ENCODE data around the gene GALNT5.

DNA sequence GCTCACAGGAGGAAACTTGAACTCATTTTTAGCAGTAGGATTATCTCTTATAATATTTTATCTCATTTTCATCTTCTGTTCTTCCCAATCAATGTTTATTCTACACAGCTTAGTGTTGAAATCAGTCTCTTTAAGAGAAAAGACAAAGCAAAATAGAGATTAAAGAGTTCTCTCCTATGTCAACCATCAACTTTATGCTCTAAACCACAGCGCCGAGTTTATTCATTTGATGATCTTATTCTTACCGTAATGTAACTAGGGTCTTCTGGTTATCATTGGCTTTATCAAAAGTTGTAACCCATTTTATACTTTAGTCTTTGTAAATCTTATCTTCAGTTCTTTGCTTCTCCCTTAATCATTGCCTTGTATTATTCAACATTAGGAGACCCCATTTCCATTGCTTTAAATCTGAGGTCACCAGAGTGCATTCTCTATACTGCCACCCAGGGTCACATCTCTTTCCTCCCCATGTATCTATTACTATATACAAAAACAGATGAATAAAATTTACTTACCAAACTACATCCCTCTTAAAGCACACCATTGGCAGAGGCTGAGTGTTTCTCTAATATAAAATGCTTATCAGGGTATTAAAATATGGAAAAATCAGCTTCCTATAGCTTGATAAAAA, 90.9 kb downstream of the GALNT5 start:
- TF ChIP-seq, protein P1, sequence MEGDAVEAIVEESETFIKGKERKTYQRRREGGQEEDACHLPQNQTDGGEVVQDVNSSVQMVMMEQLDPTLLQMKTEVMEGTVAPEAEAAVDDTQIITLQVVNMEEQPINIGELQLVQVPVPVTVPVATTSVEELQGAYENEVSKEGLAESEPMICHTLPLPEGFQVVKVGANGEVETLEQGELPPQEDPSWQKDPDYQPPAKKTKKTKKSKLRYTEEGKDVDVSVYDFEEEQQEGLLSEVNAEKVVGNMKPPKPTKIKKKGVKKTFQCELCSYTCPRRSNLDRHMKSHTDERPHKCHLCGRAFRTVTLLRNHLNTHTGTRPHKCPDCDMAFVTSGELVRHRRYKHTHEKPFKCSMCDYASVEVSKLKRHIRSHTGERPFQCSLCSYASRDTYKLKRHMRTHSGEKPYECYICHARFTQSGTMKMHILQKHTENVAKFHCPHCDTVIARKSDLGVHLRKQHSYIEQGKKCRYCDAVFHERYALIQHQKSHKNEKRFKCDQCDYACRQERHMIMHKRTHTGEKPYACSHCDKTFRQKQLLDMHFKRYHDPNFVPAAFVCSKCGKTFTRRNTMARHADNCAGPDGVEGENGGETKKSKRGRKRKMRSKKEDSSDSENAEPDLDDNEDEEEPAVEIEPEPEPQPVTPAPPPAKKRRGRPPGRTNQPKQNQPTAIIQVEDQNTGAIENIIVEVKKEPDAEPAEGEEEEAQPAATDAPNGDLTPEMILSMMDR (IDR thresholded peaks at IDR 0.05; ENCODE audit: insufficient read depth, low read depth, low read length) = no peak
- TF ChIP-seq EZH2 (IDR thresholded peaks at IDR 0.05; ENCODE audit: insufficient read depth, low read length) = no peak
